GM21528 (cell line): Measurements from ENCODE around the gene SPAG17.

Experiments used
- ATAC-seq: cut with Tn5 transposase; IDR thresholded peaks from one replicate; pipeline ENCODE4 v1.9.1; 2021; ENCODE audit warnings: mild to moderate bottlenecking, moderate library complexity; ENCODE audit not compliant: unreplicated experiment, low FRiP score

The SPAG17 gene

GRCh38 chr1:118084400-118084799 is 100.6 kb downstream of the SPAG17 start:
- no peak for ATAC-seq

GRCh38 chr1:118082984-118083383 is 102.0 kb downstream of the SPAG17 start:
- ATAC-seq: no peak

- no peak for ATAC-seq
Measured at GRCh38 chr1:118081387-118081786, 103.6 kb downstream of the SPAG17 start.

GRCh38 chr1:118077331-118078045 is 107.5 kb downstream of the SPAG17 start:
- ATAC-seq: no peak

GRCh38 chr1:118075116-118075515 is 109.9 kb downstream of the SPAG17 start:
- no peak for ATAC-seq

GRCh38 chr1:118073648-118074435 is 111.2 kb downstream of the SPAG17 start:
- no peak for ATAC-seq

GRCh38 chr1:118049981-118050380 is 135.0 kb downstream of the SPAG17 start:
- ATAC-seq: no peak

- no peak for ATAC-seq
Measured at GRCh38 chr1:118047650-118048224, 137.3 kb downstream of the SPAG17 start.

GRCh38 chr1:118047006-118047649 is 137.9 kb downstream of the SPAG17 start:
- ATAC-seq: no peak

- ATAC-seq: no peak
Measured at GRCh38 chr1:118043624-118044023, 141.4 kb downstream of the SPAG17 start.

- no peak for ATAC-seq
Measured at GRCh38 chr1:118042501-118042900, 142.5 kb downstream of the SPAG17 start.

GRCh38 chr1:118039170-118039569 is 145.9 kb downstream of the SPAG17 start:
- no peak for ATAC-seq

- no peak for ATAC-seq
Measured at GRCh38 chr1:118032883-118033282, 152.1 kb downstream of the SPAG17 start.

- ATAC-seq: no peak
Measured at GRCh38 chr1:118028267-118028666, 156.8 kb downstream of the SPAG17 start.

GRCh38 chr1:118023199-118023598 is 161.8 kb downstream of the SPAG17 start:
- no peak for ATAC-seq

- no peak for ATAC-seq
Measured at GRCh38 chr1:118021668-118022067, 163.4 kb downstream of the SPAG17 start.

- ATAC-seq: no peak
Measured at GRCh38 chr1:118018060-118018459, 167.0 kb downstream of the SPAG17 start.

GRCh38 chr1:118013938-118014337 is 171.1 kb downstream of the SPAG17 start:
- ATAC-seq: no peak

- no peak for ATAC-seq
Measured at GRCh38 chr1:118013336-118013735, 171.7 kb downstream of the SPAG17 start.

GRCh38 chr1:118012515-118013124 is 172.4 kb downstream of the SPAG17 start:
- ATAC-seq: no peak

- ATAC-seq: no peak
Measured at GRCh38 chr1:118008011-118008410, 177.0 kb downstream of the SPAG17 start.
